Activated naive CD4-positive, alpha-beta T cell treated with anti-CD3 and anti-CD28 coated beads, Interleukin-2, amount 10 ng/mL, durations not matched to agents 7 days and 5 days (primary cell): Measurements from ENCODE around the gene KIAA1217.

Experiments
- CTCF ChIA-PET: fragments of 350-600 bp; sonication (Branson Sonifier 250); formaldehyde crosslinking; loops from one replicate; lab custom pipeline; 2021; ENCODE audit warnings: antibody characterized with exemption; lab: Charles Lee
- DNase-seq: peaks from one replicate; pipeline ENCODE4 v3.0.0-alpha.2; 2020
- H3K27ac Mint-ChIP-seq: one replicate; pipeline ENCODE4 v1.8.0; 2021; ENCODE audit warnings: mild to moderate bottlenecking, moderate library complexity, mixed read lengths
- H3K27me3 Mint-ChIP-seq: one replicate; pipeline ENCODE4 v1.8.0; 2021; ENCODE audit warnings: mild to moderate bottlenecking, mixed read lengths
- H3K36me3 Mint-ChIP-seq: one replicate; pipeline ENCODE4 v1.8.0; 2021; ENCODE audit warnings: mixed read lengths
- H3K4me1 Mint-ChIP-seq: one replicate; pipeline ENCODE4 v1.8.0; 2021; ENCODE audit warnings: mixed read lengths
- H3K4me3 Mint-ChIP-seq: one replicate; pipeline ENCODE4 v1.8.0; 2021; ENCODE audit warnings: mild to moderate bottlenecking, moderate library complexity, mixed read lengths
- H3K9me3 Mint-ChIP-seq: one replicate; pipeline ENCODE4 v1.8.0; 2021; ENCODE audit warnings: mixed read lengths

Gene KIAA1217

DNA sequence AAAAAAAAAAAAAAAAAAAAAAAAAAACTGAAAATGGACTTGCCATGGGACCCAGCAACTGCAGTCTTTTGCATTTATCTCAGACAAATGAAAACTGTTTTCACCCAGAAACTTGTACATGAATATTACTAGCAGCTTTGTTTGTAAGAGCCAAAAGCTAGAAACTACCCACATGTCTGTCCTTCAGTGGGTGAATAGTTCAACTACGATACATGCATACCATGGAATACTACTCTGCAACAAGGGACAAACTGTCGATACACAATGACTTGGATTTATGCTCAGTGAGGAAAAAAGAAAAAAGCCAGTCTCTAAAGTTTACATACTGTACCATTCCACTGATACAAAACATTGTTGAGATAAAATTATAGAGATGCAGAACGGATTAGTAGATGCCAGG lies 195.6 kb downstream of the KIAA1217 start:
- no peak for DNase-seq
- no peak overlapping the region for H3K4me3 Mint-ChIP-seq
- CTCF ChIA-PET: interaction anchor here (0.6 kb wide), 1 partner anchor 460 kb away, joined by 3 read pairs; no protein-coding TSS in a partner anchor
- no peaks in the 10 kb centered on the region for H3K36me3 Mint-ChIP-seq
- H3K4me1 Mint-ChIP-seq: no peaks in the 10 kb centered on the region
- no peaks in the 10 kb centered on the region for H3K27me3 Mint-ChIP-seq
- H3K27ac Mint-ChIP-seq: peak overlapping the region; percentile 15
- no peaks in the 10 kb centered on the region for H3K9me3 Mint-ChIP-seq

DNA sequence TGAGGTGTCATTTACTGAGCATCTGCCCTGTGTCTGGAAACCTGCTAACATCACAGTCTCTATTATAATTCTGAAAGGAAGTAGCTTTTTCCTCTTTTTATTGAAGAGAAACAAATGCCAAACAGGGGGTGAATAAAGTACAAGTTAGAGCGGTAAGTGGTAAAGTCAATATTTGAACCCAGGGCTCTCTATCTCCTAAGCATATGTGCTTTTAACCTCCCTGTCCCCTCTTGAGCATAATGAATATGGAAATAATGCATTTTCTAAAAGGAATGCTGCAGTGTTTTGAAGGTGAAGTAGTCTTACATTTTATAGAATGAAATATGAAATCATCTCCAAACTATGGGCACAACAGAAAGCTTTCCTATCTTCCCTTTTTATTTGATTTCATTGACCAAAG lies 196.7 kb downstream of the KIAA1217 start:
- DNase-seq: no peak
- no peak overlapping the region for H3K4me3 Mint-ChIP-seq
- H3K27me3 Mint-ChIP-seq: no peaks in the 10 kb centered on the region
- H3K36me3 Mint-ChIP-seq: no peaks in the 10 kb centered on the region
- no peaks in the 10 kb centered on the region for H3K9me3 Mint-ChIP-seq
- H3K27ac Mint-ChIP-seq: no peak overlapping the region
- CTCF ChIA-PET: interaction anchor here (0.9 kb wide), 1 partner anchor 12 kb away, joined by 5 read pairs; no protein-coding TSS in a partner anchor
- no peaks in the 10 kb centered on the region for H3K4me1 Mint-ChIP-seq

DNA sequence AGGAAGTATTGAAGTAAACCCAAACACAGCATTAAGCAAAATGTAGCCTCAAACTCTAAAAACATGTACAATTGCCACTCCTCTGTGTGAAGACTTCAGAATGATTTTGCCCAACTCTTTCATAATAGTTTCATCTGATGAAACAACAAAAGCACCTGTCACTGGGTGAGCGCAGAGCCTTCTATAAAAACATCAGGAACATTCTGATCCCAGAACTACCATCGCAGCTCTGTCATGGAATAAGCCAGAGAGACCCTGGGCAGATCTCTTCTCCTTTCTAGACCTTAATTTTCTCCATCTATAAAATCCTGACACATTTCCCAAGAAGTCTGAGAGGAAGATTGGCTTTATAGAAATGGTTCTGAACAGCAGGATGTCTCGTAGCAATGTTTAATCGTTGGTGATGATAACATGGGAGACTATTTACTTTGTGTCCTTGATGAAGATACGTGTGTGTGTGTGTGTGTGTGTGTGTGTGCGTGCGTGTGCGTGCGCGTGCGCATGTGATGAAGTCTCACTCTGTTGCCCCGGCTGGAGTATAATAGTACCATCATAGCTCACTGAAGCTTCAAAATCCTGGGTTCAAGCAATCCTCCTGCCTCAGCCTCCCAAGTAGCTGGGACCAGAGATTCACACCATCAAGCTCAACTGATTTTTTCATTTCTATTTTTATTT lies 198.0 kb downstream of the KIAA1217 start:
- no peaks in the 10 kb centered on the region for H3K4me1 Mint-ChIP-seq
- no peaks in the 10 kb centered on the region for H3K36me3 Mint-ChIP-seq
- no peaks in the 10 kb centered on the region for H3K9me3 Mint-ChIP-seq
- no peak overlapping the region for H3K27ac Mint-ChIP-seq
- H3K27me3 Mint-ChIP-seq: no peaks in the 10 kb centered on the region
- no peak overlapping the region for H3K4me3 Mint-ChIP-seq
- DNase-seq: no peak
- CTCF ChIA-PET: no interaction called here

DNA sequence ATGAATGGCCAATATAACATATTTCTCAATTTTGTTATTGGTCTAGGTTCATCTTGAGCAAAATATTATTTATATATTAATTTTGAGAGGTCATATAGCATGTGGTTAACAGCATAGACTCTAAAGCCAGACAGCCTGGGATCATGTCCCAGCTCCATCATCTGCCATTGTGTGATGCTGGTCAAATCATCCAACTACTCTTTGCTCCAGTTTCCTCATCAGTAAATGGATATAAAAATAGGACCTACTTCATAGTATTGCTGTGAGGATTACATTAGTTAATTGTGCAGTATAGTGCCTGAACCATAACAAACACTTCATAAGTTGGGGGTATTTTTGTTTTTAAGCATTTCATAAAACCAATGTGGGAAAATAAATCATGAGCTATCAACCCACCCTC lies 199.0 kb downstream of the KIAA1217 start:
- Mint-ChIP-seq H3K9me3 (no peaks in the 10 kb centered on the region), H3K36me3 (no peaks in the 10 kb centered on the region), H3K4me3 (no peak overlapping the region), H3K27me3 (no peaks in the 10 kb centered on the region), H3K27ac (no peak overlapping the region), H3K4me1 (no peaks in the 10 kb centered on the region)
- CTCF ChIA-PET: no interaction called here
- no peak for DNase-seq

DNA sequence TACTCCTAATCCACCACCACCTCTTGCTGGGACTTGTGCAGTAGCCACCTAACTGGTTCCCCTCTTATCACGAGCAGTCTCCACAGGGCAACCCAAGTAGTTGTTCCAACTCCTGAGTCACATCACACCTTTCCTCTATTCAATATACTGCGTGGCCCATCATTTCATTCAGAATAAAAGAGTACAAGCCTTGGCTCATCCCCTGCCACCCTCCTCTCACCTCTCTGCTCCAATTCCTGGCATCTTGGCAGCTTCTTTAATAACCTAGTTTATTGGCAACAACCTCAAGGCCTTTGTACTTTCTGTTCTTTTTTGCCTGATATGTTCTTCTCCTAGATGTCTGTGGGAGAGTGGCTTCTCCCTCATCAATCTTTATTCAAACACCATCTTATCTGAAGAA lies 199.4 kb downstream of the KIAA1217 start:
- Mint-ChIP-seq H3K4me1 (no peaks in the 10 kb centered on the region), H3K27me3 (no peaks in the 10 kb centered on the region), H3K36me3 (no peaks in the 10 kb centered on the region), H3K4me3 (no peak overlapping the region), H3K9me3 (no peaks in the 10 kb centered on the region), H3K27ac (no peak overlapping the region)
- no peak for DNase-seq
- CTCF ChIA-PET: no interaction called here

DNA sequence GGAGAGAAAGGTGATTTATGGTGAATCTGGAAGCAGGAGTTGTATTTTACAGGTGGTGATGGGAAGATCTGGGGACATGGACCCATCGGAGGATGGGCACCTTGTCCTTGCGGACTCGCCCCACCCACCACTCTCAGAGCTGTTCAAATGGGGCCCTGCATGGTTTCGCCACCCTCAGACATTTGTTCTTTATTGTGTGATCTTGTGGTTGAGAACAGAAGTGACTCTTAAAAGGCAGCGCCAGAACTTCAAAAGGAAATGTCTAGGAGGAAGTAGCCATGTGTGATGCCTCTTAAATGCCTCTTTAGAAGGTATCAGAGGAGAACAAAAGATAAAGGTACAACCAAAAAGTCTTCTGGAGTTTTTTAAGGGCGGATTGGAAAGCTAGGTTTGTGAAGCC lies 205.7 kb downstream of the KIAA1217 start:
- no peaks in the 10 kb centered on the region for H3K36me3 Mint-ChIP-seq
- no peaks in the 10 kb centered on the region for H3K4me1 Mint-ChIP-seq
- H3K27ac Mint-ChIP-seq: no peak overlapping the region
- H3K4me3 Mint-ChIP-seq: no peak overlapping the region
- DNase-seq: no peak
- CTCF ChIA-PET: no interaction called here
- H3K27me3 Mint-ChIP-seq: no peaks in the 10 kb centered on the region
- H3K9me3 Mint-ChIP-seq: no peaks in the 10 kb centered on the region

DNA sequence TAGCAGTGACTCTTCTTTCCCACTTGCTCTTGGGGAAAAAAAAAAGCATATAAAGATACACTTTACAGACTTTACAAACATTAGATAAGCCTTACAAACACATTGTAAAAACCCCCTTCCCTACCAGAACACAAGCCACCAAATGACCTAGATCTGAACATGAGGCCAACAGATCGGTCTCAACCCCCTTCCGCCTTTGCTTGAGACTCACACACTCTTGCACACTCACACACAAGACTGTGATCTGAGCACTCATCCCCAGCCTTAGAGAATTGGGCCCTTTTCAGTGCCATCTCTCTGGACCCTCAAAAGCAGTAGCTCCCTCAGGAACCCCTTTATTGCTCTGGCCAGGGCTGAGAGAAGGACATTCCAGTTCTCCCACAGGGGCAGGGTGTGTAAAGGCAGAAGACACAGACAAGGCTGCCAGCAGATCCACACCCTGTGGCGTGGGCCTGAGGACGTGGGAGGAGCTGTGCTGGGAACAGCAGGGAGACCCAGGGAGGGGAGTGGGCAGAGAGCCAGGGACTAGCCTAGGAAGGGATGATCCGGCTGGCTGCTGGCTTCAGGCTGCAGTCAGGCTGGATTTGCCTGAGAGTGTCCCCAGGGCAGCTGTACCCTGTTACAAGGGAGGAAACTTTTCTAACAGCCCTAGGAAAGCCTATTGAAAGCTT lies 206.7 kb downstream of the KIAA1217 start:
- CTCF ChIA-PET: interaction anchor here (1.0 kb wide), 1 partner anchor 89 kb away, joined by 4 read pairs; no protein-coding TSS in a partner anchor
- no peak overlapping the region for H3K27ac Mint-ChIP-seq
- H3K27me3 Mint-ChIP-seq: no peaks in the 10 kb centered on the region
- no peaks in the 10 kb centered on the region for H3K9me3 Mint-ChIP-seq
- no peaks in the 10 kb centered on the region for H3K36me3 Mint-ChIP-seq
- DNase-seq: no peak
- no peaks in the 10 kb centered on the region for H3K4me1 Mint-ChIP-seq
- no peak overlapping the region for H3K4me3 Mint-ChIP-seq

DNA sequence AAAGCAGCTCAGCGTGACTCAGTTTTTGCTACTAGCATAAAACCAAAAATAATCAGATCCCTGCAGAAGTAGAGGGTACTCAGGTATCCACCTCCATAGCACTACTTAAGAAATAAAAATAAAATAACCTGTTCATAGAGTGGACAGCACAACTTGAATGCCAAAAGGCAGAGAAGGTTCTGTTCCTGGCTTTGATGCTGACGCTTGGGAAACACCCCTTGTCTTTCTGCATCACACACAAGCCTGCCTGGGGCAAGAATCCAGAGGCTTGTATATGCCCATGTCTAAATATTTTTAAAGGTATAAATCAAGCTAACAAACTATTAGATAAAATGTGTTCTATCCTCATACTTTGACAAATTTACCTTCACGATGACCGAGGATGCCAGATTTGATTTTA lies 207.3 kb downstream of the KIAA1217 start:
- CTCF ChIA-PET: interaction anchor here (1.0 kb wide), 1 partner anchor 88 kb away, joined by 4 read pairs; no protein-coding TSS in a partner anchor
- no peak for DNase-seq
- Mint-ChIP-seq H3K9me3 (no peaks in the 10 kb centered on the region), H3K4me1 (no peaks in the 10 kb centered on the region), H3K27ac (no peak overlapping the region), H3K4me3 (no peak overlapping the region), H3K27me3 (no peaks in the 10 kb centered on the region), H3K36me3 (no peaks in the 10 kb centered on the region)

DNA sequence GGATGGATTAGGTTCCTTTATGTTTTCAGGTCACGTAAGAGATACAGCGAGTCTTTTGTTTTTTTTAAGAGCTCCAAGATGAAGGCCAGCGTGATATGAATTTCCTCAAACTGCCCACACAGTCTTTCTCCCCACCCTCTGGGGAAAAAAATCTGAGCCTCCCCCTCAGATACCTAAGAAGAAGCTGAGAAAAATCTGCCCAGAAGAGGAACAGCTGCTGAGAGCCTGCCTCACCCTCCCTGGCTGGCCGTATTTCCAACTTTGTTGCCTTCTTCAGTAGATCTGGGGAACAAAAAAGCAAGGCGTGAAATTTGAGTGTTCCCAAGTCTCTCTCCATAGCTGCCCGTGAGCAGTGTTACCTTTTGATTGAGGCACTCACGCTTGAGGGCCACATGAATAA lies 208.1 kb downstream of the KIAA1217 start:
- Mint-ChIP-seq H3K4me1 (no peaks in the 10 kb centered on the region), H3K27me3 (no peaks in the 10 kb centered on the region), H3K9me3 (no peaks in the 10 kb centered on the region), H3K27ac (no peak overlapping the region), H3K36me3 (no peaks in the 10 kb centered on the region), H3K4me3 (no peak overlapping the region)
- CTCF ChIA-PET: interaction anchor here (1.0 to 1.3 kb wide), 3 partner anchors 86 to 96 kb away, joined by 4 read pairs; no protein-coding TSS in a partner anchor
- no peak for DNase-seq

DNA sequence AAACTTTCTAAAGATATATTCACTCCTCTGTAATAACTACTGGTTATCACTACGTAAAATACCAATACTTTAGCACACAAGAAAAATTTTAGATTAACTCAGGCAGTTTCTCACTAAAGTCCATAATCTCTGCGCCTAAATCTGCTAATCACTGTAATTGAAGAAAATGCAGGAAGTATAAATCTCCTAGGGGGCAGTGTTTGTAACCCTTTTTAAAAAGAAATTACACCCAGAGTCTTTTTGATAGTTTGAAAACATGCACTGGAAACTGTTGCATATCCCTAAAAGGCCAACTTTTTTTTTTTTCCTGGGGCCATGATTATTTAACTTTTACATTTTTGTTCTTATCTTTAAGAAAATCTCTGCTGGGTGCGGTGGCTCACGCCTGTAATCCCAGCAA lies 209.6 kb downstream of the KIAA1217 start:
- Mint-ChIP-seq H3K36me3 (no peaks in the 10 kb centered on the region), H3K4me3 (no peak overlapping the region), H3K27me3 (no peaks in the 10 kb centered on the region), H3K27ac (no peak overlapping the region), H3K9me3 (no peaks in the 10 kb centered on the region), H3K4me1 (no peaks in the 10 kb centered on the region)
- CTCF ChIA-PET: interaction anchor here (0.6 to 1.3 kb wide), 4 partner anchors 83 to 99 kb away, joined by 3 to 4 read pairs (median 4); no protein-coding TSS in a partner anchor
- no peak for DNase-seq

DNA sequence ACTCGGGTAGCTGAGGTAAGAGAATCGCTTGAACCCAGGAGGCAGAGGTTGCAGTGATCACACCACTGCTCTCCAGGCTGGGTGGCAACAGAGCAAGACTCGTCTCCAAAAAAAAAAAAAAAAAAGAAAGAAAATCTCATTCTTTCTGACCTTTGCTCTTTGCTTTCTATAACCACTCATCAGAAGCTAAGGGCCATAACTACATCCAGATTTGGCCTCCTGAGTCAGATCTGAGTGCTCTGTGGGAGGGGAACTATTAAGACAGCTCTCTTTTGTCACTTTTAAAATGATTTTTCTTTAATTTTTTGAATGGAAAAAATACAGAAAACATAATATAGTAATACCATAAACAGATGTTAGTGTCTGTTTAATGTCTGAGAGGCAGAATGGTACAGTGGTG lies 210.1 kb downstream of the KIAA1217 start:
- CTCF ChIA-PET: interaction anchor here (0.6 to 1.3 kb wide), 3 partner anchors 83 to 99 kb away, joined by 3 to 4 read pairs (median 3); no protein-coding TSS in a partner anchor
- Mint-ChIP-seq H3K27me3 (no peaks in the 10 kb centered on the region), H3K27ac (no peak overlapping the region), H3K4me3 (no peak overlapping the region), H3K9me3 (no peaks in the 10 kb centered on the region), H3K36me3 (no peaks in the 10 kb centered on the region), H3K4me1 (no peaks in the 10 kb centered on the region)
- DNase-seq: no peak

DNA sequence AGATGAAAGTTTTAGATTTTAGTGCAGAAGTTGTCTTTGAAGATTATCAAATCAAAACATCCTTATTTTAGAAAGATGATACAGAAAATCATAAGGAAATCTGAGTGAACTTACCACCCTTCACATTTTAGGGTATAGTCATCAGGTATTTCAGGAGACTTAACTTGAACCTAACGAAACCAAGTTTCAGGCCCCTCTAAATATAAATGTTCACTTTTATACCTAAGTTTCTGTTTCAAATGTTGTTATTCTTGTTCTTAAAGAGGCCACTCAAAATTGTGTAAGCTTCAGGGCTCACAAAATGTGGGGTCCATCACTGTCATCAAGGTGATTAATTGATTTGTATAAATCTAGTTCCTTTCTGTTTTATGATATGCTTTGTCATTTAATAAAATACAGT lies 216.2 kb downstream of the KIAA1217 start:
- CTCF ChIA-PET: no interaction called here
- Mint-ChIP-seq H3K4me1 (no peaks in the 10 kb centered on the region), H3K36me3 (no peaks in the 10 kb centered on the region), H3K27me3 (no peaks in the 10 kb centered on the region), H3K9me3 (no peaks in the 10 kb centered on the region), H3K4me3 (no peak overlapping the region), H3K27ac (no peak overlapping the region)
- no peak for DNase-seq

DNA sequence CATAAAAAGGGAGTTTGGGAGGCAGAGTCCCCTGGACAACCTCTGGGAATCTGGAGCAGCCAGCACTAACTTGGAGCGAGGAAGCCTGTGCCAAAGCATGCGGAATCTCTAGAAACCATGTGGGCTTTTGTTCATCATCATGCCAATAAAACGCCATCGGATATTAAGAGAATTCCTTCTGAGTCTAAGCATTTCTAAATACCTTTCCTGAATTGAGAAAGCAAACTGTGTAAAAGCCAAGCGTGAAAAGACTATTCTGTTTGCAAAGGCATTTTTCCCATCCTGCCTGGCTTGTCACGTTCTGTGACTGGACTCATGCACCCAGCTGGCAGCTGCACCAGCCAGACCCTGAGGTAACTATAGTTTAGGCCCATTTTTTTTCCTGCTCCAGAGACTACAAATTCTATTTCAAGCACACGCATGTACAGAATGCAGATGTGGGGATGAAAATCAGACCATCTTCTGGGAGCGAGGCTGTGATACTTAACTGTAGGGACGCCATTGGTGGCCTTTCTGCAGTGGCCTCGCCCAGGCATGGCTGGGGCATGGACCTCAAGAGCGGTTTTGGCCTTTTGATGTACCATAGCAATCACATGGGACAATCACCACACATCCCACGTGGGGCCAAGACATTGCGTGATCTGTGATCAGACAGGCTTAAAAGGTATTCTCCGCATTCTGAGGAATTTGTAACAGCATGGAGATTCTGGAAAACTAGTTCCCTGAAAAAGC lies 218.9 kb downstream of the KIAA1217 start:
- H3K27ac Mint-ChIP-seq: no peak overlapping the region
- H3K36me3 Mint-ChIP-seq: no peaks in the 10 kb centered on the region
- CTCF ChIA-PET: no interaction called here

DNA sequence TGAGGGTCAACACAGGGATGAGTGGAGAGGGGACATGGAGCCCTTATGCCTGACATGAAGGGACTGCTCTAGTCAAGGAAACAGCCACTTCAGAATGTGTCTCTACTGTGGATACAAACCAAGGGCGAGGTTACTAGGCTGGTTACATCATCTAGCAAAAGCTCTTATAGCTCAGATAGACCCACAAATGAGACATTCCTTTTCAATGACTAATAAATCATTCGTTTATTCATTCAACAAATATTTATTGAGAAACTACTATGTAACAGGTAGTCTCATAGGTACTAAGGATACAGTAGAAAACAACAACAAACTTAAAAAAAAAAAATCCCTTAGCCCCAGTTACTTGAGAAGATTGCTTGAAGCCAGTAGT lies 219.5 kb downstream of the KIAA1217 start:
- Mint-ChIP-seq H3K9me3 (no peaks in the 10 kb centered on the region), H3K27me3 (no peaks in the 10 kb centered on the region), H3K4me3 (no peak overlapping the region), H3K27ac (no peak overlapping the region), H3K4me1 (no peaks in the 10 kb centered on the region), H3K36me3 (no peaks in the 10 kb centered on the region)
- CTCF ChIA-PET: no interaction called here
- no peak for DNase-seq

More for the DNA sequence above, 218.9 kb downstream of the KIAA1217 start:
- Mint-ChIP-seq H3K27me3 (no peaks in the 10 kb centered on the region), H3K4me3 (no peak overlapping the region), H3K9me3 (no peaks in the 10 kb centered on the region), H3K4me1 (no peaks in the 10 kb centered on the region)
- no peak for DNase-seq
